NK-92 (cell line): ENCODE measurements around the gene GALNT10.

Experiments used
- DNase-seq: peaks from one replicate; lab custom pipeline; 2025; ENCODE audit not compliant: unreplicated experiment; lab: John Stamatoyannopoulos, UW

Gene GALNT10

GRCh38 chr5:154179846-154180710 is 10.5 kb upstream of the GALNT10 start:
- peak; percentile 7 for DNase-seq

- DNase-seq = no peak
Observed at GRCh38 chr5:154181161-154181560, 9.4 kb upstream of the GALNT10 start.

- DNase-seq = no peak
Observed at GRCh38 chr5:154189256-154189818, 1.2 kb upstream of the GALNT10 start.

GRCh38 chr5:154189819-154190594 is 526 bp upstream of the GALNT10 start:
- no peak for DNase-seq

GRCh38 chr5:154191467-154192261 is 1.1 kb downstream of the GALNT10 start:
- DNase-seq = no peak

GRCh38 chr5:154193283-154193682 is 2.8 kb downstream of the GALNT10 start:
- DNase-seq = no peak

GRCh38 chr5:154193701-154194121 is 3.2 kb downstream of the GALNT10 start:
- no peak for DNase-seq

GRCh38 chr5:154194345-154195329 is 4.1 kb downstream of the GALNT10 start:
- DNase-seq = no peak

- no peak for DNase-seq
Observed at GRCh38 chr5:154196281-154196680, 5.7 kb downstream of the GALNT10 start.

GRCh38 chr5:154196955-154197652 is 6.6 kb downstream of the GALNT10 start:
- DNase-seq = no peak

- no peak for DNase-seq
Observed at GRCh38 chr5:154197801-154198491, 7.4 kb downstream of the GALNT10 start.

- DNase-seq = no peak
Observed at GRCh38 chr5:154198611-154199230, 8.2 kb downstream of the GALNT10 start.

- DNase-seq = no peak
Observed at GRCh38 chr5:154199263-154199662, 8.7 kb downstream of the GALNT10 start.

GRCh38 chr5:154199671-154200220 is 9.2 kb downstream of the GALNT10 start:
- DNase-seq = no peak

- DNase-seq = no peak
Observed at GRCh38 chr5:154200221-154200620, 9.7 kb downstream of the GALNT10 start.

GRCh38 chr5:154201108-154201769 is 10.7 kb downstream of the GALNT10 start:
- DNase-seq = no peak
